Panc1 (cell line): ENCODE measurements around the gene MAN2A2. TPM values are rescaled to one million over a fixed set of nuclear protein-coding genes. Genes with fewer than 3 reads are reported as not detected.

Source experiments
- ATAC-seq: fragments of 200-7000 bp; cut with Tn5 transposase; 2 replicates; pipeline ENCODE4 v1.9.1; 2020; ENCODE audit warnings: mild to moderate bottlenecking, moderate library complexity
- BruUV-seq: library from RNA; stranded (reverse); fragments of 400-500 nt; replicated peaks from 2 replicates; lab custom pipeline; 2021; lab: Mats Ljungman, UMichigan
- CTCF ChIA-PET: fragments of 300-600 bp; sonication (Branson Sonifier 250); formaldehyde crosslinking; loops from one replicate; lab custom pipeline; 2022; ENCODE audit warnings: antibody characterized with exemption; lab: Charles Lee
- POLR2A ChIA-PET: fragments of 300-600 bp; sonication (Branson Sonifier 250); formaldehyde crosslinking; loops from one replicate; lab custom pipeline; 2022; ENCODE audit warnings: antibody characterized with exemption; lab: Charles Lee
- DNase-seq: peaks from one replicate; pipeline ENCODE4 v3.0.0-alpha.2; 2010; ENCODE audit warnings: low read depth, low spot score
- H3K27ac ChIP-seq: 2 replicates; pipeline ENCODE4 v1.5.1; 2011; ENCODE audit warnings: mild to moderate bottlenecking, low read length, inconsistent platforms
- H3K27me3 ChIP-seq: fragments of 200-500 bp; sonication (Bioruptor generic); 2 replicates; pipeline ENCODE4 v1.6.0; 2014; ENCODE audit warnings: low read length, inconsistent platforms; ENCODE audit not compliant: control insufficient read depth, insufficient read depth
- H3K36me3 ChIP-seq: fragments of 200-500 bp; sonication (Bioruptor generic); 2 replicates; pipeline ENCODE4 v1.5.1; 2014; ENCODE audit warnings: inconsistent platforms, mild to moderate bottlenecking, low read length, moderate library complexity; ENCODE audit not compliant: control insufficient read depth, insufficient read depth
- H3K4me1 ChIP-seq: 2 replicates; pipeline ENCODE4 v1.5.1; 2011; ENCODE audit warnings: inconsistent platforms, mild to moderate bottlenecking, low read length, moderate library complexity; ENCODE audit not compliant: control insufficient read depth, insufficient read depth
- H3K4me3 ChIP-seq, 2 experiments: 2 replicates each; pipeline ENCODE4 v1.5.1; 2011 to 2012; ENCODE audit warnings: low read depth in 2 of 2, low read length in 2 of 2, mild to moderate bottlenecking in 2 of 2, inconsistent platforms in 1 of 2, moderate library complexity in 1 of 2
- H3K9me3 ChIP-seq: fragments of 200-500 bp; sonication (Bioruptor generic); 2 replicates; pipeline ENCODE4 v1.5.1; 2014; ENCODE audit warnings: low read depth, mild to moderate bottlenecking, inconsistent platforms, low read length, moderate library complexity; ENCODE audit not compliant: control insufficient read depth, insufficient read depth
- CTCF ChIP-seq: fragments of 450-650 bp; IDR thresholded peaks from 2 replicates; pipeline ENCODE4 v1.5.1; 2017; ENCODE audit warnings: mild to moderate bottlenecking
- POLR2AphosphoS5 ChIP-seq: IDR thresholded peaks from 2 replicates; pipeline ENCODE4 v1.6.1; 2012; ENCODE audit warnings: mild to moderate bottlenecking, low read depth, low read length, moderate library complexity
- REST ChIP-seq, 2 experiments: IDR thresholded peaks; 2 replicates each; pipeline ENCODE4 v1.6.1; 2011 to 2012; ENCODE audit warnings: low read depth in 2 of 2, control low read depth in 1 of 2, low read length in 1 of 2, mild to moderate bottlenecking in 1 of 2, moderate library complexity in 1 of 2; ENCODE audit not compliant: insufficient read depth in 1 of 2
- SIN3A ChIP-seq: IDR thresholded peaks from 2 replicates; pipeline ENCODE4 v1.6.1; 2012; ENCODE audit warnings: low read depth, mild to moderate bottlenecking, low read length, moderate library complexity, borderline replicate concordance; ENCODE audit not compliant: insufficient read depth
- TCF7L2 ChIP-seq: IDR thresholded peaks from 2 replicates; pipeline ENCODE4 v1.6.1; 2011; ENCODE audit warnings: mild to moderate bottlenecking, low read depth, low read length, inconsistent platforms
- in situ Hi-C: cut with HindIII; loops from 2 replicates; pipeline ENCODE4 v1.10.0; 2016; ENCODE audit warnings: low sequenced_read_pairs, low pct_unique_long_range_greater_than_20kb
- intact Hi-C: fragments of 100-400 bp; cut with micrococcal nuclease; formaldehyde crosslinking; loops from one replicate; pipeline ENCODE4 v1.10.0; 2022; ENCODE audit not compliant: unreplicated experiment
- total RNA-seq: library from RNA; stranded (reverse); gene quantifications from one replicate; pipeline ENCODE4 v1.2.1, GENCODE V29; 2021; ENCODE audit not compliant: unreplicated experiment

Gene MAN2A2
- total RNA-seq, 1 experiment from 2014 or later, result 77.2 TPM

GRCh38 chr15:90968434-90968833 lies 65.3 kb downstream of the MAN2A2 start:
- no TSS peak for BruUV-seq
- ATAC-seq, result no peak
- TF ChIP-seq POLR2AphosphoS5 (no peak), TCF7L2 (no peak), REST (IDR thresholded peaks at IDR 0.05; ENCODE audit: insufficient read depth in 1 of 2, low read depth in 2 of 2, low read length in 1 of 2) (no peak), SIN3A (no peak), CTCF (no peak)
- Histone ChIP-seq H3K27ac (0 out of 2 replicates have a peak overlapping the region, but pooled peaks have one; percentile 23), H3K4me3 (no peak overlapping the region), H3K36me3 (peaks cover 50% of the 10 kb centered on the region), H3K4me1 (no peaks in the 10 kb centered on the region), H3K9me3 (no peaks in the 10 kb centered on the region), H3K27me3 (no peaks in the 10 kb centered on the region)
- DNase-seq, result no peak
- in situ Hi-C loops, result no loop called here
- CTCF ChIA-PET, result no interaction called here
- POLR2A ChIA-PET, result no interaction called here
- intact Hi-C loops, result no loop called here

- H3K9me3 ChIP-seq, result no peaks in the 10 kb centered on the region
- POLR2A ChIA-PET, result no interaction called here
- H3K4me3 ChIP-seq, result no peak overlapping the region
- no peaks in the 10 kb centered on the region for H3K4me1 ChIP-seq
- no TSS peak for BruUV-seq
- CTCF ChIA-PET, result interaction anchor here (0.7 kb wide), 1 partner anchor 62 kb away, joined by 3 read pairs; no protein-coding TSS in a partner anchor
- DNase-seq (no peak), ATAC-seq (no peak)
- in situ Hi-C loops (no loop called here), intact Hi-C loops (no loop called here)
- H3K27ac ChIP-seq, result no peak overlapping the region
- TF ChIP-seq REST (IDR thresholded peaks at IDR 0.05; ENCODE audit: insufficient read depth in 1 of 2, low read depth in 2 of 2, low read length in 1 of 2) (no peak), POLR2AphosphoS5 (no peak), CTCF (no peak), SIN3A (no peak), TCF7L2 (no peak)
- H3K27me3 ChIP-seq, result no peaks in the 10 kb centered on the region
- peaks cover 46% of the 10 kb centered on the region for H3K36me3 ChIP-seq
Observed at GRCh38 chr15:90970274-90970673, 67.2 kb downstream of the MAN2A2 start.
